Endometrial microvascular endothelial cells (primary cell): ENCODE data around the gene TMPRSS11F. TPM values are rescaled to one million over a fixed set of nuclear protein-coding genes. Genes with fewer than 3 reads are reported as not detected.
"Not testable (repeated sequence)": the region's sequence is repeated elsewhere in the genome, so short reads cannot be mapped to it uniquely, and the experiment has no call there.

ENCODE experiments used
- in situ Hi-C: cut with HindIII; loops from 2 replicates; pipeline ENCODE4 v1.10.0; 2017; ENCODE audit warnings: low sequenced_read_pairs, low pct_unique_long_range_greater_than_20kb; ENCODE audit errors: inconsistent ontology term
- total RNA-seq: library from RNA; depleted of rRNA; stranded (reverse); fragments of >200 nt; gene quantifications from one replicate; pipeline ENCODE4 v1.2.3, GENCODE V29; 2015; ENCODE audit errors: inconsistent ontology term

Gene TMPRSS11F
- not detected for total RNA-seq

- in situ Hi-C loops: no loop called here
These were observed at the start of gene TMPRSS11F for GRCh38 chr4:68129793-68130192. Gene TMPRSS11F, minus strand, starts transcription at chr4:68129869. Its CDS starts 49 bp downstream, at chr4:68129820.

GRCh38 chr4:68176904-68177303, 47.2 kb upstream of the TMPRSS11F start:
- in situ Hi-C loops: no loop called here

DNA sequence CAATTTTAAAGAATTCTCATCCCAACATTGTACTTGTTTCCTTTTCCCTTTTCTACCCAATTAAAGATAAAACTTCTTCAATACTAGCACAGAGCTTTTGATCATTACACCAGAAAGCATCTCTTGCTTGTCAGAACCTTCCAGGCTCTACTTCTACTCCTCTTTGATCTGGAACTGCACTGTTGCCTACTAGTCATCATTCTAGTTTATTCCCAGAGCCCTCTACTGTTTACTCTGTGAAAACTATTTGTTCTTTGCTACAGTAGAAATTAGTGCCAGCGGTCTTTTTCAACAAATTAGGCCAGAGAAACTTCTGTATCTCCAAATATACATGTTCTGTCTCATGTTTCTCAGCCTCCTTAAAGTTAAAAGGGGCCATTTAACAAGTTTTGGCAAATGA, 46.8 kb upstream of the TMPRSS11F start:
- in situ Hi-C loops: no loop called here

DNA sequence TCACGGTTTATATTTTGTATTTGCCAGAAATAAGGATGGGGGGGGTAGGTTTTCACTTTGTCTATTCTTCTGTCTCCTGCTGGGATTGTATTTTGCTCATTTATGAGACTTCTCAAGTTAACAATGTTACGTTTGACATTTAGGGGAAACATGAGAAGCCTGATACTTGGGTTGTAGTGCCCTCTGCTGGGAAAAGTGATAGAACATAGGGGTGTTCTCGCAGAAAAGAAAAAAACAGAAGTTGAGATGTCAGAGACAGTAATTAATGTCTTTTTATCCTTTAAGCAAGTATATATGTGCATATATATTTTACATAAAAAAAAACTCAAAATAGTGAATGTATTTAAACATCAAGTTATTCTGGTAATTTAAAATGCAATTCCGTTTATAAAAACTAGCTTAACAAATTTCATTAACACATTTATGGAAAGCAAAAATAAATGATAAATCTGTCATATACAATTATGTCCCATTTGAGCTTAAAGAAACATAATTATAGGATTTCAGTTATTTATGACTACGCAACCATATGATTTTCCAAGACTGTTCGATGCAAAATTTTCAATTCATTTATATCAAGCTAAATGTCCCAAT, 46.0 kb upstream of the TMPRSS11F start:
- in situ Hi-C loops: no loop called here

GRCh38 chr4:68174389-68174788, 44.7 kb upstream of the TMPRSS11F start:
- in situ Hi-C loops: not testable (repeated sequence)

DNA sequence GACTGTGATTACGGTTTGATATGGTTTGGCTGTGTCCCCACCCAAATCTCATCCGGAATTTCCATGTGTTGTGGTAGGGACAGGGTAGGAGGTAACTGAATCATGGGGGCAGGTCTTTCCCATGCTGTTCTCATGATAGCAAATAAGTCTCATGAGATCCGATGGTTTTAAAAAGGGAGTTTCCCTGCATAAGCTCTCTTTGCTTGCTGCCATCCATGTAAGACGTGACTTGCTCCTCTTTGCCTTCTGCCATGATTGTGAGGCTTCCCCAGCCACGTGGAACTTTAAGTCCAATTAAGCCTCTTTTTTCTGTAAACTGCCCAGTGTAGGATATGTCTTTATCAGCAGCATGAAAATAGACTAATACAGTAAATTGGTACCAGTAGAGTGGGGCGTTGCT, 42.5 kb upstream of the TMPRSS11F start:
- in situ Hi-C loops: not testable (repeated sequence)

- in situ Hi-C loops: no loop called here
These were observed 38.0 kb upstream of the TMPRSS11F start for GRCh38 chr4:68167706-68168105.

DNA sequence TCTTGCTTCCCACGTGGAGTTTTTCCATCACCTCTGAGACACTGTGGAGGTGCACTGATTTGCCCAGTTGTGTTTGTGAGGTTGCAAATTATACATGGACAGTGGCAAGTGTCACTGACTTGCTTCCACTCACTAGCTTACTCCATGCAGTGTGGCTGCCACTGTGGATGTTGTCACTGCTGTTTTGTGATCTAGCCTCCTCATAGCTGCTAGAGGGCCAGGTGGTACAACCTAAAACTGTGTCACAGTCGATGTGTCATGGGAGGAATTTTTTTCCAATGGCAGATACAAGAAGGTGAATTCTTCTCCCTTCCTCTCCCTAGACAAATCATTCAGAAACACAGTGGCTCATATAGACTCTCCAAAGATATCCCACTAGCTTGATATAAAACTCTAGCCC, 37.5 kb upstream of the TMPRSS11F start:
- in situ Hi-C loops: no loop called here

- in situ Hi-C loops: no loop called here
These were observed 34.1 kb upstream of the TMPRSS11F start for GRCh38 chr4:68163754-68164153.

DNA sequence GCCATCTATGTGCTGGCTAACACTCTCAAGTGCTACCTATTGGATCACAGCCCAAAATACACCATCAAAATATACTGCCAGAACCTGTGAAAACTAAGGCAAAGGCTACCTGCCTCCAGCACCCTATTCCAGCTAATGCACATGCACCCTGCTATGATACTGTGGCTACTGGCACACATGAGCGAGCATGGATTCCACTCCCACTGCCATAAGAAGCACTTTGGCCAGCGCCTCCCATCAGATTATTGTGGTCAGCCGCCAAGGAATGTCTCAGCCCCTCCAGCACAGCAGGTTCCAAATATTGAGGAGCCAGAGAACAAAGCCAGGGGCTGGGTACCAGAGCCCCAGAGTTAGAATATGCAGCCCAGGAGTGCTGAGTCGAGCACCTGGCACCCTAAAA, 32.5 kb upstream of the TMPRSS11F start:
- in situ Hi-C loops: no loop called here

GRCh38 chr4:68152411-68152810, 22.7 kb upstream of the TMPRSS11F start:
- in situ Hi-C loops: no loop called here

DNA sequence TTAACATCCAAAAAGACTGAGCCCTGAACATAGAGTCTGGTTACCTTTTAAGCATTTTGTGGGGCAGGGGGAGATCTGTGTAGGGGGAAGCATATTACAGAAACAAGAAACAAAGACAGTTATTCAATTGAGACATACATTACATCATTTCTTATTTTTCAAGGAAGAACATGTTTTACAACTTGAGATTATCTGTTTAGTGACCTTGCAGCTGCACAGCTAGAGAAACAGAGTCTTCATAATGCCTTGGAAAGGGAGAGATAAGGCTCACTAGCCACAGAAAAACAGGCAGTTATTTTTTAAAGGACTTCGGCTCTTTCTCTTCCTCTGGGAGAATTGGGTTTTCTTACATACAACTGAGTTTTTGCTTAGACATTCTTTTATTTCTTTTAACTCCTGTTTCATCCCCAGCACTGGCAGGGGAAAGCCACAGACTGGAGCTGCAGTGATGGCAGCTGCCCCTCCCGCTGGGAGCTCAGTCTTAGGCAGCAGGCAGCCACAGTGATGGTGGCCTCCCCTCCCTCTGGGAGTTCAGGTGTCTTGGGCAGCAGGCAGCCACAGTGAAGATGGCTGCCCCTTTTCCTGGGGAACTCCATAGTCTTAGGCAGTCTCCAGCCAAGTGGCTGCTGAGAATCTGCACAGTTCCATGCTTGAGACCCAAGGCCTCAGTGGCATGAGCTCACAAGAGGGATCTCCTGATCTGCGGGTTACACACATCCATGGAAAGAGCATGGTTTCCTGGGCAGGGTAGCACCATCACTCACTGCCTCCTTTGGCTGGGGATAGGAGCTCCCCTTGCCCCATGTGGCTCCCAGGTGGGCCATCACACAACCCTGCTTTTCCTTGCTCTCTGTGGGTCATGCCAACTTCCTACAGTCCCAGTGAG, 19.4 kb upstream of the TMPRSS11F start:
- in situ Hi-C loops: no loop called here

GRCh38 chr4:68147079-68147478, 17.4 kb upstream of the TMPRSS11F start:
- in situ Hi-C loops: no loop called here

DNA sequence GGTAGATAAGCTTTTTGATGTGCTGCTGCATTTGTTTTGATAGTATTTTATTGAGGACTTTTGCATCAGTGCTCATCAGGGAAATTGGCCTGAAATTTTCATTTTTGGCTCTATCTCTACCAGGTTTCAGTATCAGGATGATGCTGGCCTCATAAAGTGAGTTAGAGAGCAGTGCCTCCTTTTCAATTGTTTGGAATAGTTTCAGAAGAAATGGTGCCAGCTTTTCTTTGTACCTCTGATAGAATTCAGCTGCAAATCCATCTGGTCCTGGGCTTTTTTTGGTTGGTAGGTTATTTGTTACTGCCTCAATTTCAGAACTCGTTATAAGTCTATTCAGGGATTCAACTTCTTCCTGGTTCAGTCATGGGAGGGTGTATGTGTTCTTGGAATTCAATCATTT, 15.6 kb upstream of the TMPRSS11F start:
- in situ Hi-C loops: no loop called here

- in situ Hi-C loops: no loop called here
These were observed 12.2 kb upstream of the TMPRSS11F start for GRCh38 chr4:68141852-68142251.

DNA sequence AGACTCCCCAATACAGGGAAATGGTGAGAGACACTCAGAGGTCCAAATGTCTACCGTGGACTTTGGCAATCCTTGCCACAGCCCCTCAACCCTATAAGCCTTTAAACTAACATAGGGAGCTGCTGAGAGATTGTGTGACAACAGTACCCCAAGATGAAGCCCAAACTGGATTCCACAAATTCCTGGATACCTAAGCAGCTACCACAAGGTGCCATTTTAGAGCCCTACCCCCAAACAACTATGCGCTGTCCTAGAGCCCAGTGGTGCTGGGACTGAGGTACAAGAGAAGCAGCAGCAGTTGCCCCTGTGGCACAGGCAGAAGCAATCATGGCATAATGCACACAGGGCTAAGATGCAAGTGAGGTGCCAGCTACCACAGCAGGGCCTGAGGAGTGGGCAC, 2.7 kb upstream of the TMPRSS11F start:
- in situ Hi-C loops: no loop called here

DNA sequence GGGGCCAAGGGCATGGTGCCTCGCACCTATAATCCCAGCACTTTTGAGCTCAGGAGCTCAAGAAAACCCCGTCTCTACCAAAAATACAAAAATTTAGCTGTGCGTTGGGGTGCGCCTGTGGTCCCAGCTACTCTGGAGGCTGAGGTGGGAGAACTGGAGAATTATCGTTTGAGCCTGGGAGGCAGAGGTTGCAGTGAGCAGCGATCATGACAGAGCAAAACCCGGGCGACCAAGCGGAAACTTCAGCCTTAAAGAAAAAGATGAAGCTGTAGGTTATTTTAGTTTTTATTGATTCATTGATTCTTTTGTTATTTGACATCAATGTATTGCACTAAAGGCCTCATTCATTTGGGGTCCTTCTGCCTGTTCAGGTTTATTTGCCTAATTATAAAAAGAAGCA, 5.4 kb downstream of the TMPRSS11F start:
- in situ Hi-C loops: no loop called here

DNA sequence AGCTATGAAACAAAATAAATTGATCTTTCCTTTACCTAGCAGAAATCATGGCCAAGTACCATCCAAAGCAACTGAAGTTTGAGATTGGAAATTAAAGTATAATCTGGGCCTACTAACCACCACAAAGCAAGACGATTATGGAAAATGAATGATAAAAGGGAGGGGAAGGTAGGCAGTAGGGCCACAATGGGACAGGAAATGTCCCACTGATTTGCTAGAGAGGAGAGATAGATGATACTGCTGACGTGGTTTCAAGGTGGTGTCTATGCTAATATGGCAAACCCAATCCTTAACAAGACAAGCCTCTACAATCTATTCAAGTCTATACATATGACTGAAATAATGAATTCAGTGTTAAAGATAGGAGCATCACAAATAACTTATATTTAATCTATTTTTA, 6.1 kb downstream of the TMPRSS11F start:
- in situ Hi-C loops: no loop called here

DNA sequence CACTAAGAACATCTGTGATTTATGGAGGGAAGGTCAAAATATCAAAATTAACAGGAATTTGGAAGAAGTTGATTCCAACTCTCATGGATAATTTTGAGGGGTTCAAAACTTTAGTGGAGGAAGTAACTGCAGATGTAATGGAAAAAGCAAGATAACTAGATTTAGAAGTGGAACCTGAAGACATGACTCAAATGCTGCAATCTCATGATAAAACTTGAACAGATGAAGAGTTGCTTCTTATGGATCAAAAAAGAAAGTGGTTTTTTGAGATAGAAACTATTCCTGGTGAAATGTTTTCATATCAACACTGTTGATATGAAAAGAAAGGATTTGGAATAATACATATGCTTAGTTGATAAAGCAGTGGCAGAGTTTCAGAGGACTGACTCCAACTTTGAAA, 9.7 kb downstream of the TMPRSS11F start:
- in situ Hi-C loops: no loop called here

GRCh38 chr4:68110441-68110840, 19.2 kb downstream of the TMPRSS11F start:
- in situ Hi-C loops: no loop called here
